GM12864 (cell line): ENCODE results near the gene POC1B.

Experiments used
- DNase-seq: peaks from one replicate; pipeline ENCODE4 v3.0.0-alpha.2; 2011; ENCODE audit warnings: low read depth
- H3K4me3 ChIP-seq: 2 replicates; pipeline ENCODE4 v1.5.1; 2011; ENCODE audit warnings: mild to moderate bottlenecking, low read depth, low read length, control low read depth
- TF ChIP-seq, protein P1 (sequence below): IDR thresholded peaks from 2 replicates; pipeline ENCODE4 v1.5.1; 2011; ENCODE audit warnings: low read depth, mild to moderate bottlenecking, moderate library complexity, low read length, control low read depth, inconsistent platforms; ENCODE audit errors: missing control alignments

Gene POC1B

DNA sequence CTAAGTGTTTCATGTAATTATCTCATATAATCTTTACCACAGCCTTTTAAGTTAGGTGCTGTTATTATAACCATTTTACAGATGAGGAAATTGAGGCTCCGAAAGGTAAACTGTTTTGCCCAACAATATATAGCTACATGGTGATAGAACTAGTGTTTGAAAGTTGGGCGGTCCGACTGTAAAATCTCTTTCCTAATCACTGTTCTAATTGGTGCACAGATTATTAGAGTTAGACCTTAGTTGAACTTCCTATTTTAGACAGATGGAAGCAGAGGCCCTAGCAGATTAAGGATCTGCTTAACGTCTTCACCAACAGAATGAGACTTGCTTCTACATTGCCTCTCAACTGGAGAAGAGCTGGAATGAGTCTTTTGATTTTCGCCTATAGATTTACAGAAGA lies 143.5 kb downstream of the POC1B start:
- H3K4me3 ChIP-seq: no peak overlapping the region
- TF ChIP-seq, protein P1, sequence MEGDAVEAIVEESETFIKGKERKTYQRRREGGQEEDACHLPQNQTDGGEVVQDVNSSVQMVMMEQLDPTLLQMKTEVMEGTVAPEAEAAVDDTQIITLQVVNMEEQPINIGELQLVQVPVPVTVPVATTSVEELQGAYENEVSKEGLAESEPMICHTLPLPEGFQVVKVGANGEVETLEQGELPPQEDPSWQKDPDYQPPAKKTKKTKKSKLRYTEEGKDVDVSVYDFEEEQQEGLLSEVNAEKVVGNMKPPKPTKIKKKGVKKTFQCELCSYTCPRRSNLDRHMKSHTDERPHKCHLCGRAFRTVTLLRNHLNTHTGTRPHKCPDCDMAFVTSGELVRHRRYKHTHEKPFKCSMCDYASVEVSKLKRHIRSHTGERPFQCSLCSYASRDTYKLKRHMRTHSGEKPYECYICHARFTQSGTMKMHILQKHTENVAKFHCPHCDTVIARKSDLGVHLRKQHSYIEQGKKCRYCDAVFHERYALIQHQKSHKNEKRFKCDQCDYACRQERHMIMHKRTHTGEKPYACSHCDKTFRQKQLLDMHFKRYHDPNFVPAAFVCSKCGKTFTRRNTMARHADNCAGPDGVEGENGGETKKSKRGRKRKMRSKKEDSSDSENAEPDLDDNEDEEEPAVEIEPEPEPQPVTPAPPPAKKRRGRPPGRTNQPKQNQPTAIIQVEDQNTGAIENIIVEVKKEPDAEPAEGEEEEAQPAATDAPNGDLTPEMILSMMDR: no peak
- DNase-seq: no peak

DNA sequence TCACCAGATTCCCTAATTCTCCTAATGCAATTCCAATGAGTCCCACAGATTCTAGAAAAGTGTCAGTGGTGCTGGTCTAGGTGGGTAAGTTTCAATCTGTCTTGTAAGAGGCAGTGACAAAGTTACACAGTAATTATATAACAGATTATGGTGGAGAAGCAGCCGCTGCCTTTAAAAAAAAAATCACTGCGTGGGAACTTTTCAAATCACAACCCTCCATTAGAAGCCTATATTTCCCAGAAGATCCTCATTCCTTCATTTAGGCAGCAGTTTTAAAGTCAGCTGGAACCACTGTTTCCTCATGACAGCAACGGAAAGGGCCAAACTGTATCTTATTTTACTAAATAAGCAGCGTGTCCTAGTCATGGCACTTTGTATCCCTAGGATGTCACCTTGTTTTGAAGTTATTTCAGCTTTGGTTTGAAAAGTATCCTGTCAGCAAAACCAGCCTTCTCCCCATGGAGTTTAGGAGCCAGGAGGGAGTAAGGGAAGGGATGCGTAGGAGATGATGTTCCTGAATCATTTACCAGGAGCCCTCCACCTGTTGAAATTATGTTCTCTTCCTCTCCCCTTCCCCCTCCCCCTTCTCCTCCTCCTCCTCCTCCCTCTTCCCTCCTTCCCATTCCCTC lies 145.9 kb downstream of the POC1B start:
- TF ChIP-seq, protein P1: no peak
- no peak for DNase-seq

DNA sequence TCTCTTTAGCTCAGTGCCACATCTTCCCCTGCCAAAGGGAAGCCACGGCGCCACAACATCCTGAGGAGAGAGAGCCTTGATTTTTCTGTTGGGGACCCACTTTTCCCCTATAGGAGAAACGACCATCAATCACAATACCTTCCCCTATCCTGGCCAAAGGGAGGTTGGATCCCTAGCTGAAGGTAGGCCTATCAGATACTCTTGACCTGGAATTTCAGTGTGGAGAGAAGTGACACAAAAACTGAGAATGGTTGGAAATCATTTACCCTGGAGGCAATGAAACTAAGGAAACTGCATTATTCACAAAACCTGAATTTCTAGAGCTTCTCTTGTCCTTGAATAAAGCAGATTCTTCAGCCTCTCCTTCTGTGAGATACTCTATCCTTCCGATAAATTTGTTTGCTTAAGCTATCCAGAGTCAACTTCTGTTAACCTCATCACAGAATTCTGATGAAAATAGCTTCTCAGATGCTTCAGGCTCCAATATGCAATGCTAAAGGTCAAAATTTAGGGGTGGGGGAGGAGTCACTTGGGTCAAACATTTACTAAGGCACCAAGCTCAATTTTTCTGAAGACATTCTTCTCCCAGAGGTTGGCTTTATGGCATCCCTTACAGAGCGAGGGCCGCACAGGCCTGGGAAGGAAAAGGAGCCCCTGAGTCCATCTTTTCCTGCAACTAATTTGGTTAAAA lies 146.6 kb downstream of the POC1B start:
- TF ChIP-seq, protein P1: no peak
- no peak for DNase-seq
- no peak overlapping the region for H3K4me3 ChIP-seq

More for the DNA sequence above, 145.9 kb downstream of the POC1B start:
- H3K4me3 ChIP-seq: no peak overlapping the region

DNA sequence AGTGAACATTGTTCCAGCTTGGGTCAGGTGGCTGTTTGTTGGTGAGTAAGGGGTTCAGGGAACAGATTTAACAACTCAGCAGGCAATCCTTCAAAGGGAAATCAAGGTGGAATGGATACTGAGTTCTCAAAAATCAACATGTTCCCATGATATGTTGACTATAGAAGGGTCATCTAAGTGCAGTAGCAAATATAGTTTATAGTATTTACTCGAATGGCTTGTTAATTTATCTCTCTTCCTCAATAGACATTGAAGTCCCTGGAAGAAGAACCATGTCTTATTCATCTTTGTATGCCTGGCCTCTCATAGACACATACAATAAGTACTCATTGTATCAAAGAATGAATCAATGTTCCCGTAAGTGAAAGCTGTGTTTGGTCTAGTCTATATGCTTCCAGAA lies 149.0 kb downstream of the POC1B start:
- DNase-seq: no peak
- no peak overlapping the region for H3K4me3 ChIP-seq
- TF ChIP-seq, protein P1: no peak

DNA sequence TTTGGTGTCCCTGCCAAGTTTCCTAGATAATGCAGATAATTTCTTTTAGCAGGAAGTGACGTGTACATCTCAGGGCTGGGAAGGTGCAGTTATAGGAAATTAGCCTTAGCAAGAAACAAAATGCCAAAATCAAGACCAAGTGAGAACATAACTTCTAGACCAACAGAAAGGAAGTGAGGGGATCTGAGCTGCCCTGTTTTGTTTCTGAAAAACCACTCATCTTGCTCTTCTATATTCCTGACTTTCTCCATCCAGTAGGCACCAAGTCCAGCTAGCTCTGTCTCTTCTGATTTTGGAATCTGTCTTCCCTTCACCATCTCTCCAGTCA lies 149.7 kb downstream of the POC1B start:
- TF ChIP-seq, protein P1: no peak
- DNase-seq: no peak
- H3K4me3 ChIP-seq: no peak overlapping the region

DNA sequence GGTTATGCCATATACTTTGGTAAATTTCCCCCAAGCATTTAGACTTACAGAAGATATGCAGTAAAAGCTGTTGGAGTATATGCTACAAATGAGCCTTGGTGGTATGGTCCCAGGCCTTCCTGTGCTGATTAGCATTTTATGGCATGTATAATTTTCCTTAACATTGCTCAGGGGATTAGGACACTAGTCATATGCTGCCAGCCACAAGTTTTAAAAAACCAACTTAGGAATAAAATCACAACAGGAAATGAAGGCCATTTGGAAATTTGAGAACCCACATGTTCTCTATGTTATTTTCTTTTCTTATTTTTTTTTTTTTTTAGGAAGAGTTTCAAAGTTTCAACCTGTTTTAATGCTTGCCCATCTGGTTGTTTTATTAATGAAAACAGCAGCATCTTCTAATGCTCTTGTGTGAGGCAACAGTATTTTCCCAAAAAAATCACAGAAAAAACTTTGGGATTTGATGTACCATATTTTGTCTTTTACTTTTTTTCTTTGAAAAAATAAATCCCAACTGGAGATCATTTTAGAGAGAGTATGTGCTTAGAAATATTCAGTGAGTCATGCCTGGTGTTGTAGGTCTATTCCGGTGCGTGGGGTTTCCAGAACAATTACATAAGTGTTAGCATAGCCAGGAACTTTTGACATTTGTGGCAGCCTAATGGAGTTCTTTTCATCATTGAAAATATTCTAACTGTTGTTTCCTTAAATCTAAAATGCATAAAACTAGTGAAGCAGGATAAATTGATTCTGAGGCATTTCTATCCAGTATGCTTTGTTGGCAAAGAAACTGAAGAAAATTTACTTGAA lies 151.9 kb downstream of the POC1B start:
- no peak for DNase-seq
- TF ChIP-seq, protein P1: no peak
- no peak overlapping the region for H3K4me3 ChIP-seq
